SK-N-SH treated with all-trans-retinoic acid at 6 μM for 48 hours (cell line): Measurements from ENCODE around the gene DFFB.
"Not testable (repeated sequence)": the region's sequence is repeated elsewhere in the genome, so short reads cannot be mapped to it uniquely, and the experiment has no call there.

Experiments used
- ATAC-seq: fragments of 200-7000 bp; cut with Tn5 transposase; 3 replicates; pipeline ENCODE4 v1.9.1; 2020; ENCODE audit warnings: mild to moderate bottlenecking, moderate library complexity
- ARNTL ChIP-seq: fragments of 450-650 bp; formaldehyde crosslinking; IDR thresholded peaks from 2 replicates; pipeline ENCODE4 v1.5.0; 2020; ENCODE audit warnings: low read depth, mild to moderate bottlenecking, moderate library complexity, borderline replicate concordance
- BACH2 ChIP-seq: fragments of 250-450 bp; sonication (Bioruptor Pico); IDR thresholded peaks from 2 replicates; pipeline ENCODE4 v1.9.0; 2021; ENCODE audit warnings: mild to moderate bottlenecking, borderline replicate concordance
- CSDC2 ChIP-seq: fragments of 250-450 bp; sonication (Bioruptor Pico); IDR thresholded peaks from 2 replicates; pipeline ENCODE4 v1.5.0; 2020; ENCODE audit warnings: mild to moderate bottlenecking, moderate library complexity
- ESRRG ChIP-seq: fragments of 250-450 bp; sonication (Bioruptor Pico); IDR thresholded peaks from 2 replicates; pipeline ENCODE4 v1.6.1; 2021; ENCODE audit warnings: mild to moderate bottlenecking
- GLIS3 ChIP-seq: fragments of 250-450 bp; sonication (Bioruptor Pico); IDR thresholded peaks from 2 replicates; pipeline ENCODE4 v1.5.0; 2020; ENCODE audit warnings: mild to moderate bottlenecking, moderate library complexity
- ISL1 ChIP-seq: fragments of 250-450 bp; sonication (Bioruptor Pico); IDR thresholded peaks from 2 replicates; pipeline ENCODE4 v2.1.2; 2022; ENCODE audit warnings: mild to moderate bottlenecking, moderate library complexity
- OSR1 ChIP-seq: fragments of 250-450 bp; sonication (Bioruptor Pico); IDR thresholded peaks from 2 replicates; pipeline ENCODE4 v1.8.0; 2022; ENCODE audit warnings: moderate library complexity, mild to moderate bottlenecking, inconsistent platforms
- PPARA ChIP-seq: fragments of 250-450 bp; sonication (Bioruptor Pico); IDR thresholded peaks from 2 replicates; pipeline ENCODE4 v1.5.0; 2020; ENCODE audit warnings: mild to moderate bottlenecking, borderline replicate concordance
- SNAI2 ChIP-seq: fragments of 250-450 bp; sonication (Bioruptor Pico); IDR thresholded peaks from 2 replicates; pipeline ENCODE4 v1.5.0; 2020; ENCODE audit warnings: mild to moderate bottlenecking, moderate library complexity
- TCF4 ChIP-seq: fragments of 250-450 bp; sonication (Bioruptor Pico); IDR thresholded peaks from 2 replicates; pipeline ENCODE4 v1.8.0; 2021; ENCODE audit warnings: mild to moderate bottlenecking, moderate library complexity, borderline replicate concordance
- TSHZ2 ChIP-seq: fragments of 250-450 bp; sonication (Bioruptor Pico); IDR thresholded peaks from 2 replicates; pipeline ENCODE4 v1.5.0; 2020; ENCODE audit warnings: mild to moderate bottlenecking, moderate library complexity
- ZFP3 ChIP-seq: fragments of 250-450 bp; sonication (Bioruptor Pico); IDR thresholded peaks from 2 replicates; pipeline ENCODE4 v1.5.0; 2020; ENCODE audit warnings: mild to moderate bottlenecking, moderate library complexity
- ZNF565 ChIP-seq: fragments of 450-650 bp; formaldehyde crosslinking; conservative IDR thresholded peaks from 2 replicates; pipeline ENCODE4 v1.5.0; 2020; ENCODE audit warnings: low read depth, mild to moderate bottlenecking, moderate library complexity
- ZNF70 ChIP-seq: fragments of 450-650 bp; formaldehyde crosslinking; IDR thresholded peaks from 2 replicates; pipeline ENCODE4 v1.5.0; 2020; ENCODE audit warnings: mild to moderate bottlenecking, moderate library complexity
- ZNF8 ChIP-seq: fragments of 450-650 bp; formaldehyde crosslinking; IDR thresholded peaks from 2 replicates; pipeline ENCODE4 v1.5.0; 2020; ENCODE audit warnings: mild to moderate bottlenecking, moderate library complexity
- TF ChIP-seq, protein P1 (sequence below): fragments of 250-450 bp; sonication (Bioruptor Pico); IDR thresholded peaks from 2 replicates; pipeline ENCODE4 v1.8.0; 2020; ENCODE audit warnings: mild to moderate bottlenecking, moderate library complexity, borderline replicate concordance
- TF ChIP-seq, protein P2 (sequence below): fragments of 250-450 bp; sonication (Bioruptor Pico); IDR thresholded peaks from 2 replicates; pipeline ENCODE4 v1.5.1; 2021; ENCODE audit warnings: mild to moderate bottlenecking, moderate library complexity

DFFB gene, protein sequence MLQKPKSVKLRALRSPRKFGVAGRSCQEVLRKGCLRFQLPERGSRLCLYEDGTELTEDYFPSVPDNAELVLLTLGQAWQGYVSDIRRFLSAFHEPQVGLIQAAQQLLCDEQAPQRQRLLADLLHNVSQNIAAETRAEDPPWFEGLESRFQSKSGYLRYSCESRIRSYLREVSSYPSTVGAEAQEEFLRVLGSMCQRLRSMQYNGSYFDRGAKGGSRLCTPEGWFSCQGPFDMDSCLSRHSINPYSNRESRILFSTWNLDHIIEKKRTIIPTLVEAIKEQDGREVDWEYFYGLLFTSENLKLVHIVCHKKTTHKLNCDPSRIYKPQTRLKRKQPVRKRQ

GRCh38 chr1:3856923-3857790, at the start of gene DFFB, which contains the start of gene CEP104:
TSS of gene DFFB (plus strand) at chr1:3857476. CDS start at chr1:3857604, 128 bp downstream.
TSS of gene CEP104 (minus strand) at chr1:3857211. CDS start at chr1:3852407, 4,804 bp downstream.
- TF ChIP-seq PPARA (CRISPR knock-in tag), result no peak
- TF ChIP-seq, protein P1, sequence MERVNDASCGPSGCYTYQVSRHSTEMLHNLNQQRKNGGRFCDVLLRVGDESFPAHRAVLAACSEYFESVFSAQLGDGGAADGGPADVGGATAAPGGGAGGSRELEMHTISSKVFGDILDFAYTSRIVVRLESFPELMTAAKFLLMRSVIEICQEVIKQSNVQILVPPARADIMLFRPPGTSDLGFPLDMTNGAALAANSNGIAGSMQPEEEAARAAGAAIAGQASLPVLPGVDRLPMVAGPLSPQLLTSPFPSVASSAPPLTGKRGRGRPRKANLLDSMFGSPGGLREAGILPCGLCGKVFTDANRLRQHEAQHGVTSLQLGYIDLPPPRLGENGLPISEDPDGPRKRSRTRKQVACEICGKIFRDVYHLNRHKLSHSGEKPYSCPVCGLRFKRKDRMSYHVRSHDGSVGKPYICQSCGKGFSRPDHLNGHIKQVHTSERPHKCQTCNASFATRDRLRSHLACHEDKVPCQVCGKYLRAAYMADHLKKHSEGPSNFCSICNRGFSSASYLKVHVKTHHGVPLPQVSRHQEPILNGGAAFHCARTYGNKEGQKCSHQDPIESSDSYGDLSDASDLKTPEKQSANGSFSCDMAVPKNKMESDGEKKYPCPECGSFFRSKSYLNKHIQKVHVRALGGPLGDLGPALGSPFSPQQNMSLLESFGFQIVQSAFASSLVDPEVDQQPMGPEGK (CRISPR knock-in tag), result no peak
- no peak; the same call in 1 of the 2 replicates for TF ChIP-seq TCF4 (CRISPR knock-in tag)
- TF ChIP-seq, protein P2, sequence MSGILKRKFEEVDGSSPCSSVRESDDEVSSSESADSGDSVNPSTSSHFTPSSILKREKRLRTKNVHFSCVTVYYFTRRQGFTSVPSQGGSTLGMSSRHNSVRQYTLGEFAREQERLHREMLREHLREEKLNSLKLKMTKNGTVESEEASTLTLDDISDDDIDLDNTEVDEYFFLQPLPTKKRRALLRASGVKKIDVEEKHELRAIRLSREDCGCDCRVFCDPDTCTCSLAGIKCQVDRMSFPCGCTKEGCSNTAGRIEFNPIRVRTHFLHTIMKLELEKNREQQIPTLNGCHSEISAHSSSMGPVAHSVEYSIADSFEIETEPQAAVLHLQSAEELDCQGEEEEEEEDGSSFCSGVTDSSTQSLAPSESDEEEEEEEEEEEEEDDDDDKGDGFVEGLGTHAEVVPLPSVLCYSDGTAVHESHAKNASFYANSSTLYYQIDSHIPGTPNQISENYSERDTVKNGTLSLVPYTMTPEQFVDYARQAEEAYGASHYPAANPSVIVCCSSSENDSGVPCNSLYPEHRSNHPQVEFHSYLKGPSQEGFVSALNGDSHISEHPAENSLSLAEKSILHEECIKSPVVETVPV (CRISPR knock-in tag), result no peak
- ATAC-seq, result peak; percentile 94

GRCh38 chr1:3807769-3808168, 49.5 kb upstream of the DFFB start:
- no peak for ATAC-seq
- TF ChIP-seq CSDC2 (no peak), GLIS3 (no peak), ZNF565 (CRISPR knock-in tag) (no peak), OSR1 (CRISPR knock-in tag) (no peak), ARNTL (CRISPR knock-in tag) (no peak), ESRRG (CRISPR knock-in tag) (no peak), SNAI2 (no peak), TCF4 (CRISPR knock-in tag) (no peak)
- TF ChIP-seq, protein P1 (CRISPR knock-in tag), result no peak
- TF ChIP-seq, all 23 proteins: peak for 0

DNA sequence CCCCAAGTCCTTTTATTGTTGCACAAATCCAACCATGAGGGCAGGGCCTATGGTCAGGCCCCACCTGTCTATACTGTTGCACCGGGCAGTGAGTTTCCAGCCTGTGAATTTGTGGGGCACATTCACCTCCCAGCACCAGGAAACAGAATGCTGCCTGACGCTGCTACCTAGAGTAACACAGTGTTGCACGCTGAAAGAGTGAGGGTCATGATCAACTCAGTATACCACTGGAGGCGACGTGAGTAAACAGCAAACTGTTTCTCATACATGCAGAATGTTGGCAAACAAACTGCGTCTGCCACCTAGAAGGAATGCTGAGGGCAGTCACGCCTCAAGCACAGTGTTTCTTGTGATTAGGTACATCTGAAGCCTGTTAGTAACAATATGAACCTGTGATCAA, 47.6 kb upstream of the DFFB start:
- ATAC-seq, result no peak
- TF ChIP-seq ZNF565 (CRISPR knock-in tag) (no peak), SNAI2 (no peak), ZFP3 (CRISPR knock-in tag) (no peak), ISL1 (no peak), BACH2 (no peak), TSHZ2 (CRISPR knock-in tag) (no peak), TCF4 (CRISPR knock-in tag) (no peak), ZNF8 (CRISPR knock-in tag) (no peak), OSR1 (CRISPR knock-in tag) (no peak), GLIS3 (no peak), ZNF70 (CRISPR knock-in tag) (no peak)
- TF ChIP-seq, protein P2 (CRISPR knock-in tag), result no peak

DNA sequence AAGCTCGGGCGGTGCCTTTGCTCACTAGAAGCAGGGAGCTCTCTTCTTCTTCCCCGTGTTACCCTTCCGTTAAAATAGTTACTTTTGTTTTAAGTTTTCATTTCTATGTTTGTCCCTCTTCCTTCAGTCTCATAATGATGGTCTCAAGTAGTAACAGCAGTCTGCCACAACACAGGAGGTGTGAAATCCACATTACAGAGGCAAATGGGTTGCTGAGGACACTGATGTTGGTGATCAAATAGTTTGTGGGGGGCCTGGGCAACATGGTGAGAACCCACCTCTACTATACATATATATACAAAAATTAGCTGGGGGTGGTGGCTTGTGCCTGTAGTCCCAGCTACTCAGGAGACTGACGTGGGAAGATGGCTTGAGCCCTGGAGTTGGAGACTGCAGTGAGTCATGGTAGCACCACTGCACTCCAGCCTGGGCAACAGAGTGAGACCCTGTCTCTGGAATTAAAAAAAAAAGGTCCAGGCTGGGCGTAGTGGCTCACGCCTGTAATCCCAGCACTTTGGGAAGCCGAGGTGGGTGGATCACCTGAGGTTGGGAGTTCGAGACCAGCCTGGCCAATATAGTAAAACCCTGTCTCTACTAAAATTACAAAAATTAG, 47.0 kb upstream of the DFFB start:
- not testable (repeated sequence) for ATAC-seq
